Epithelial cell of prostate (primary cell): ENCODE measurements around the gene HIC1.

Source experiments
- DNase-seq: peaks from one replicate; pipeline ENCODE4 v3.0.0-alpha.2; 2011; ENCODE audit warnings: low read depth, low spot score
- H3K27ac ChIP-seq: fragments of 450-650 bp; 2 replicates; pipeline ENCODE4 v1.5.1; 2017; ENCODE audit warnings: mild to moderate bottlenecking

Gene HIC1

GRCh38 chr17:2058586-2059546 is 4.0 kb downstream of the HIC1 start:
- DNase-seq, result no peak

GRCh38 chr17:2059547-2060384 is 4.9 kb downstream of the HIC1 start:
- no peak for DNase-seq
- H3K27ac ChIP-seq, result no peak overlapping the region

More at GRCh38 chr17:2058586-2059546, 4.0 kb downstream of the HIC1 start:
- H3K27ac ChIP-seq, result no peak overlapping the region

- H3K27ac ChIP-seq, result no peak overlapping the region
- DNase-seq, result no peak
Observed at GRCh38 chr17:2060385-2060658, 5.4 kb downstream of the HIC1 start.

- H3K27ac ChIP-seq, result no peak overlapping the region
- DNase-seq, result no peak
Observed at GRCh38 chr17:2060681-2061440, 6.0 kb downstream of the HIC1 start.

GRCh38 chr17:2061441-2061958 is 6.6 kb downstream of the HIC1 start:
- no peak for DNase-seq
- H3K27ac ChIP-seq, result no peak overlapping the region

GRCh38 chr17:2062571-2063183 is 7.8 kb downstream of the HIC1 start:
- no peak overlapping the region for H3K27ac ChIP-seq
- DNase-seq, result no peak

- no peak for DNase-seq
- no peak overlapping the region for H3K27ac ChIP-seq
Observed at GRCh38 chr17:2063261-2064146, 8.6 kb downstream of the HIC1 start.

GRCh38 chr17:2064147-2064489 is 9.2 kb downstream of the HIC1 start:
- H3K27ac ChIP-seq, result no peak overlapping the region
- DNase-seq, result no peak

GRCh38 chr17:2064520-2064971 is 9.6 kb downstream of the HIC1 start:
- H3K27ac ChIP-seq, result no peak overlapping the region
- no peak for DNase-seq

- no peak overlapping the region for H3K27ac ChIP-seq
Observed at GRCh38 chr17:2064980-2065785, 10.3 kb downstream of the HIC1 start.

GRCh38 chr17:2065949-2066400 is 11.1 kb downstream of the HIC1 start:
- no peak for DNase-seq
- H3K27ac ChIP-seq, result no peak overlapping the region

More at GRCh38 chr17:2064980-2065785, 10.3 kb downstream of the HIC1 start:
- DNase-seq, result no peak

- no peak overlapping the region for H3K27ac ChIP-seq
- DNase-seq, result no peak
Observed at GRCh38 chr17:2067048-2067561, 12.2 kb downstream of the HIC1 start.

GRCh38 chr17:2067608-2068024 is 12.7 kb downstream of the HIC1 start:
- no peak for DNase-seq
- no peak overlapping the region for H3K27ac ChIP-seq

- no peak for DNase-seq
- peak overlapping the region; percentile 36 for H3K27ac ChIP-seq
Observed at GRCh38 chr17:2068031-2068518, 13.2 kb downstream of the HIC1 start.

GRCh38 chr17:2068519-2069051 is 13.7 kb downstream of the HIC1 start:
- no peak for DNase-seq

GRCh38 chr17:2070241-2071023 is 15.5 kb downstream of the HIC1 start:
- DNase-seq, result no peak
- H3K27ac ChIP-seq, result no peak overlapping the region

More at GRCh38 chr17:2068519-2069051, 13.7 kb downstream of the HIC1 start:
- H3K27ac ChIP-seq, result peak overlapping the region; percentile 36

GRCh38 chr17:2071024-2071385 is 16.1 kb downstream of the HIC1 start:
- H3K27ac ChIP-seq, result no peak overlapping the region

More at GRCh38 chr17:2071024-2071385, 16.1 kb downstream of the HIC1 start:
- no peak for DNase-seq
